ENCODE measurements around the gene DYNLT2.

DYNLT2 gene

DNA sequence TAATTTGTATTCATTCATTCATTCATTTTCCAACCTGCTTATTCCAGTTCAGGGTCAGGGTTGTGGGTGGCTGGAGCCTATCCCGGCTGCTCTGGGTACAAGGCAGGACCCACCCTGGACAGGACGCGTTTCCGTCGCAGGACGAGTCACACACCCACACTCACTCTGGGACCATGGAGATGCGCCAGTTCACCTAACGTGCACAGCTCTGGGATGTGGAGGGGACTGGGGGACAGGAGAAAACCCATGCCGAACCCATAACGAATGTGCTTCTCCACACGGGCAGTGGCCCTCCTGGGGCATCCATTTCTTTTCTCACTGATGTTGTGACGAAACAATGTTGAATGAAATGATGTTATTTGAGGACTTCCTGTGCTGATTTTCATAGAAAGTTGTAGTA, 26.5 kb upstream of the DYNLT2 start:
- Histone ChIP-seq H3K36me3 (peaks cover 53% of the 10 kb centered on the region), H3K9me3 (no peaks in the 10 kb centered on the region), H3K4me1 (ENCODE audit: control insufficient read depth in 1 of 2, insufficient read depth in 1 of 2, low read depth in 1 of 2, low read length in 1 of 2) (no peaks in the 10 kb centered on the region), H3K4me3 (ENCODE audit: low read depth in 1 of 2, low read length in 1 of 2) (no peak overlapping the region), H3K27me3 (no peaks in the 10 kb centered on the region), H3K27ac (no peak overlapping the region)
- no peak for TF ChIP-seq CTCF (IDR thresholded peaks at IDR 0.05)

- Histone ChIP-seq H3K9me3 (no peaks in the 10 kb centered on the region), H3K36me3 (peaks cover 62% of the 10 kb centered on the region), H3K4me3 (ENCODE audit: low read depth in 1 of 2, low read length in 1 of 2) (no peak overlapping the region), H3K27me3 (no peaks in the 10 kb centered on the region), H3K4me1 (ENCODE audit: control insufficient read depth in 1 of 2, insufficient read depth in 1 of 2, low read depth in 1 of 2, low read length in 1 of 2) (no peaks in the 10 kb centered on the region), H3K27ac (no peak overlapping the region)
- TF ChIP-seq CTCF (IDR thresholded peaks at IDR 0.05), result no peak
Observed at GRCh38 chr6:169776379-169776778, 25.0 kb upstream of the DYNLT2 start.

- Histone ChIP-seq H3K4me3 (ENCODE audit: low read depth in 1 of 2, low read length in 1 of 2) (no peak overlapping the region), H3K4me1 (ENCODE audit: control insufficient read depth in 1 of 2, insufficient read depth in 1 of 2, low read depth in 1 of 2, low read length in 1 of 2) (no peaks in the 10 kb centered on the region), H3K27me3 (no peaks in the 10 kb centered on the region), H3K36me3 (peaks cover 59% of the 10 kb centered on the region), H3K9me3 (no peaks in the 10 kb centered on the region), H3K27ac (no peak overlapping the region)
- no peak for TF ChIP-seq CTCF (IDR thresholded peaks at IDR 0.05)
Observed at GRCh38 chr6:169775321-169775720, 23.9 kb upstream of the DYNLT2 start.

- H3K27ac ChIP-seq, result no peak overlapping the region
- H3K4me3 ChIP-seq (ENCODE audit: low read depth in 1 of 2, low read length in 1 of 2), result no peak overlapping the region
- no peak for TF ChIP-seq CTCF (IDR thresholded peaks at IDR 0.05)
- no peaks in the 10 kb centered on the region for H3K4me1 ChIP-seq (ENCODE audit: control insufficient read depth in 1 of 2, insufficient read depth in 1 of 2, low read depth in 1 of 2, low read length in 1 of 2)
- no peaks in the 10 kb centered on the region for H3K27me3 ChIP-seq
- peaks cover 56% of the 10 kb centered on the region for H3K36me3 ChIP-seq
- H3K9me3 ChIP-seq, result no peaks in the 10 kb centered on the region
Observed at GRCh38 chr6:169774347-169774746, 23.0 kb upstream of the DYNLT2 start.

DNA sequence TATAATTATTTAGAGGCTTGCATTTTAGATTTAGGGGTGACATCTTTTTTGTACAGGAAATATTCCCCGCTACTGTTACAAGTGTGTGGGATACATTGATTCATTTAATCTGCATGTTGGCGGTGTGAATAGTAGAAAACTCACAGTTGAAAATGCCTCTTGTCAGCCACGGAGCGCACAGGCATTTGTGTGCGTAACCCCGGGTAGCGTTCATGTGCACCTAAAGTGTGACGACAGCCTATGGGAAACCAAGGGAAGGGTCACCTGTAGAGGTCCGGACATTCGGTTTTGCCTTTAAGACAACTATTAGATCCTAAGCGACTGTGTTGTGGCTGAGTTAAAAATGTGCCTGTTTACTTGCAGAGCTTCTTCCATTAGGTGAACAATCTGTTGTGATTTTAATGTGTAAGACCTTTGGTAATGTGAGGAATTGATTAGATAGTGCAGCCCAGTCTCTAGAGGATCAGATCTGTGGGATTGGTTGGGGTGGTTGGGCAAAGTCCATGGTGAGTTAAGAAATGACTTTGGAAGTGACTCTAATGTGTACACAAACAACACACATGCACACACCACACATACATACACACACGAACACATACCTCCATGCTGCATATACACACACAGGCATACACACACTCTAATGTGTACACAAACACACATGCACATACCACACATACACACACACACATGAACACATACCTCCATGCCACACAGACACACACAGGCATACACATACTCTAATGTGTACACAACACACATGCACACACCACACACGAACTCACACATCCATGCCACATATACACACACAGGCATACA, 15.8 kb upstream of the DYNLT2 start:
- Histone ChIP-seq H3K4me1 (ENCODE audit: control insufficient read depth in 1 of 2, insufficient read depth in 1 of 2, low read depth in 1 of 2, low read length in 1 of 2) (peaks cover 0 to 3% of the 10 kb centered on the region in 2 experiments), H3K4me3 (ENCODE audit: low read depth in 1 of 2, low read length in 1 of 2) (no peak overlapping the region), H3K9me3 (no peaks in the 10 kb centered on the region), H3K27ac (no peak overlapping the region), H3K36me3 (peaks cover 48% of the 10 kb centered on the region), H3K27me3 (no peaks in the 10 kb centered on the region)
- TF ChIP-seq CTCF (IDR thresholded peaks at IDR 0.05), result no peak

Data from neutrophil (primary cell).